Endothelial cell of umbilical vein (primary cell): ENCODE measurements around the gene STAT1. TPM values are rescaled to one million over a fixed set of nuclear protein-coding genes. Genes with fewer than 3 reads are reported as not detected.

Source experiments
- BruUV-seq: library from RNA; stranded (reverse); fragments of 400-500 nt; replicated peaks from 2 replicates; lab custom pipeline; 2021; lab: Mats Ljungman, UMichigan
- CTCF ChIA-PET: fragments of 300-600, 350-600 bp; sonication (Branson Sonifier 250); formaldehyde crosslinking; loops from one replicate; lab custom pipeline; 2021; ENCODE audit warnings: antibody characterized with exemption, inconsistent platforms; lab: Charles Lee
- POLR2A ChIA-PET: fragments of 300-600, 350-600 bp; sonication (Branson Sonifier 250); formaldehyde crosslinking; loops from one replicate; lab custom pipeline; 2021; ENCODE audit warnings: antibody characterized with exemption, inconsistent platforms; lab: Charles Lee
- DNase-seq: peaks from one replicate; pipeline ENCODE4 v3.0.0-alpha.2; 2011; ENCODE audit warnings: low read depth, low spot score
- FAIRE-seq: peaks from 2 replicates; lab custom pipeline; 2011; peaks lifted over from hg19 to GRCh38; lab: Jason Lieb, UNC
- H2AFZ ChIP-seq: 2 replicates; pipeline ENCODE4 v1.6.0; 2012; ENCODE audit warnings: low read depth, low read length, control low read depth, inconsistent platforms
- H3K27ac ChIP-seq: 2 replicates; pipeline ENCODE4 v1.5.1; 2011; ENCODE audit warnings: low read depth, mild to moderate bottlenecking, control low read depth, low read length, moderate library complexity; ENCODE audit not compliant: insufficient read depth
- H3K27me3 ChIP-seq, 2 experiments: 2 replicates each; pipeline versions ENCODE4 v1.6.0 to v1.6.1; 2011; ENCODE audit warnings: low read length in 2 of 2, mixed read lengths in 1 of 2; ENCODE audit not compliant: control insufficient read depth in 2 of 2, insufficient read depth in 2 of 2
- H3K36me3 ChIP-seq, 2 experiments: 2 replicates in 1 of 2; 3 replicates in 1 of 2; pipeline ENCODE4 v1.5.1; 2011; ENCODE audit warnings: low read length in 2 of 2, mild to moderate bottlenecking in 1 of 2, moderate library complexity in 1 of 2; ENCODE audit not compliant: control insufficient read depth in 2 of 2, insufficient read depth in 2 of 2; ENCODE audit errors: extremely low read depth in 1 of 2
- H3K4me1 ChIP-seq: 3 replicates; pipeline ENCODE4 v1.5.1; 2011; ENCODE audit warnings: mild to moderate bottlenecking, low read length; ENCODE audit not compliant: control insufficient read depth, insufficient read depth; ENCODE audit errors: extremely low read depth
- H3K4me2 ChIP-seq: 2 replicates; pipeline ENCODE4 v1.6.1; 2011; ENCODE audit warnings: low read length, control low read depth, mixed read lengths; ENCODE audit not compliant: insufficient read depth
- H3K4me3 ChIP-seq, 3 experiments: fragments of 200-600 bp in 1 of 3; sonication (generic), shearing (Covaris generic) in 1 of 3; replicated peaks in 1 of 3; 2 replicates each; pipeline ENCODE4 v1.5.1; 2011 to 2016; ENCODE audit warnings: control low read depth in 3 of 3, low read length in 3 of 3, mild to moderate bottlenecking in 2 of 3, inconsistent platforms in 1 of 3, low read depth in 1 of 3, moderate library complexity in 1 of 3; ENCODE audit not compliant: insufficient read depth in 1 of 3
- H3K79me2 ChIP-seq: 2 replicates; pipeline ENCODE4 v1.6.0; 2012; ENCODE audit warnings: low read length, inconsistent platforms; ENCODE audit not compliant: control insufficient read depth, insufficient read depth
- H3K9ac ChIP-seq: replicated peaks from 2 replicates; pipeline ENCODE3; 2011; ENCODE audit warnings: low read length, control low read depth; ENCODE audit not compliant: insufficient read depth; ENCODE audit errors: extremely low read depth
- H3K9me1 ChIP-seq: replicated peaks from 3 replicates; pipeline ENCODE4 v1.6.0; 2011; ENCODE audit warnings: mild to moderate bottlenecking, low read length; ENCODE audit not compliant: control insufficient read depth, insufficient read depth; ENCODE audit errors: extremely low read depth
- H3K9me3 ChIP-seq: replicated peaks from 2 replicates; pipeline ENCODE4 v1.5.1; 2012; ENCODE audit warnings: low read length, inconsistent platforms; ENCODE audit not compliant: control insufficient read depth, insufficient read depth
- H4K20me1 ChIP-seq: replicated peaks from 2 replicates; pipeline ENCODE3; 2011; ENCODE audit warnings: mild to moderate bottlenecking, low read length; ENCODE audit not compliant: control insufficient read depth, insufficient read depth; ENCODE audit errors: extremely low read depth
- EZH2 ChIP-seq: IDR thresholded peaks from 2 replicates; pipeline ENCODE4 v1.6.1; 2012; ENCODE audit warnings: borderline replicate concordance, low read depth, mild to moderate bottlenecking, moderate library complexity, low read length, inconsistent platforms; ENCODE audit not compliant: severe bottlenecking
- FOS ChIP-seq: IDR thresholded peaks from 2 replicates; pipeline ENCODE4 v1.6.1; 2011; ENCODE audit warnings: mild to moderate bottlenecking, low read length, moderate library complexity, borderline replicate concordance; ENCODE audit not compliant: insufficient read depth
- GATA2 ChIP-seq: IDR thresholded peaks from 2 replicates; pipeline ENCODE4 v1.7.0; 2011; ENCODE audit warnings: low read depth, mild to moderate bottlenecking, moderate library complexity, mixed read lengths, low read length; ENCODE audit not compliant: insufficient read length, insufficient read depth
- POLR2AphosphoS5 ChIP-seq: IDR thresholded peaks from 2 replicates; pipeline ENCODE4 v1.6.1; 2012; ENCODE audit warnings: low read depth, mild to moderate bottlenecking, control low read depth, low read length, moderate library complexity; ENCODE audit not compliant: insufficient read depth
- dilution Hi-C: fragments of 300-500 bp; cut with MboI; formaldehyde crosslinking; loops from one replicate; pipeline ENCODE4 v1.15.0; 2019; ENCODE audit warnings: low sequenced_read_pairs; ENCODE audit not compliant: extremely low pct_ligation_motif_present
- intact Hi-C: fragments of 100-400 bp; cut with micrococcal nuclease; formaldehyde crosslinking; loops from one replicate; pipeline ENCODE4 v1.10.0; 2022
- polyA plus RNA-seq, 4 experiments: library from polyadenylated mRNA; depleted of rRNA in 3 of 4; stranded (reverse) in 3 of 4; unstranded in 1 of 4; fragments of >200 nt; gene quantifications; 2 replicates each; pipeline versions ENCODE4 v1.2.1 to v1.2.3, GENCODE V29; 2011 to 2012; ENCODE audit warnings: missing spikeins in 1 of 4
- total RNA-seq: library from RNA; stranded (reverse); gene quantifications from 2 replicates; pipeline ENCODE4 v1.2.3, GENCODE V29; 2021
- TF ChIP-seq, protein P1 (sequence below), 2 donors: IDR thresholded peaks; 1 replicate in 1 of 2; 2 replicates in 1 of 2; pipeline ENCODE4 v1.5.1; 2011; ENCODE audit warnings: low read length in 2 of 2, mild to moderate bottlenecking in 2 of 2, moderate library complexity in 2 of 2, control low read depth in 1 of 2, inconsistent platforms in 1 of 2, low read depth in 1 of 2; ENCODE audit not compliant: insufficient read depth in 1 of 2; ENCODE audit errors: extremely low read depth in 1 of 2

The STAT1 gene
- total and polyA plus RNA-seq, 2 donors (not counting 3 experiments of a cell fraction or from before 2014, with no cell fraction given) = 64.2 to 67.6 TPM

DNA sequence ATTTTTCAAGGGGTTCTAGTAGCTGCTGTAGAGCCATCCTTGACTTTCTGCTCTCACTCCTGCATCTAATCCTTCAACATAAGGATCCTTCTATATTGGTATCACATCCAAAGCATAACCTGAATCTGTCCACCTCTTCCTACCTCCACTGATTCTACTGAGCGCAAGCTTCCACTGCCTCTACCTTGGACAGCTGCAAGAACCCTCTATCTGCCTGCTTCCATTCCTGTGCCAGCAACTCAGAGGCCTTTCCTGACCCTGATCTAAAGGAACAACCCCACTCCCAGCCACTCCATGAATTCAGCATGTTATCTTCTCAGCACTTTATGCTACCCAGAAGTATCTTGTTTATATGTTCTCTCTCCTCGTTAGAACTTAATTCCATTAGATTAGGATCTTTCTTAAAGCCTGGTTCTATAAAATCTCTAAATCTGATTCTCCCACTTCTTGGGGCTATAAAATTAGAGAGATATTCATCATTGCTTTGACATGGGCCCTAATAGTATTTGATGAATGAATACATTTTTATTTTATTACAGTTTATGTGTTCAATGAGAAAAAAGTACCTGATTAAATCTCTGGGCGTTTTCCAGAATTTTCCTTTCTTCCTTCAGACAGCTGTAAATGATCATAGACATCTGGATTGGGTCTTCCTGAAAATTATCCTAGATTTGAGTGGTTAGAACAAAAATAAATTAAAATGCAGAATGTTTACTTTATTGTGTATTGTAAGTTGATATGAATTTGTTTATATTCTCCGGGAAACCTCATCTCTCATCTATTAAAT, 6.8 kb downstream of the STAT1 start:
- no peak overlapping the region for H3K4me3 ChIP-seq
- dilution Hi-C loops = no loop called here
- TF ChIP-seq, protein P1, sequence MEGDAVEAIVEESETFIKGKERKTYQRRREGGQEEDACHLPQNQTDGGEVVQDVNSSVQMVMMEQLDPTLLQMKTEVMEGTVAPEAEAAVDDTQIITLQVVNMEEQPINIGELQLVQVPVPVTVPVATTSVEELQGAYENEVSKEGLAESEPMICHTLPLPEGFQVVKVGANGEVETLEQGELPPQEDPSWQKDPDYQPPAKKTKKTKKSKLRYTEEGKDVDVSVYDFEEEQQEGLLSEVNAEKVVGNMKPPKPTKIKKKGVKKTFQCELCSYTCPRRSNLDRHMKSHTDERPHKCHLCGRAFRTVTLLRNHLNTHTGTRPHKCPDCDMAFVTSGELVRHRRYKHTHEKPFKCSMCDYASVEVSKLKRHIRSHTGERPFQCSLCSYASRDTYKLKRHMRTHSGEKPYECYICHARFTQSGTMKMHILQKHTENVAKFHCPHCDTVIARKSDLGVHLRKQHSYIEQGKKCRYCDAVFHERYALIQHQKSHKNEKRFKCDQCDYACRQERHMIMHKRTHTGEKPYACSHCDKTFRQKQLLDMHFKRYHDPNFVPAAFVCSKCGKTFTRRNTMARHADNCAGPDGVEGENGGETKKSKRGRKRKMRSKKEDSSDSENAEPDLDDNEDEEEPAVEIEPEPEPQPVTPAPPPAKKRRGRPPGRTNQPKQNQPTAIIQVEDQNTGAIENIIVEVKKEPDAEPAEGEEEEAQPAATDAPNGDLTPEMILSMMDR (IDR thresholded peaks at IDR 0.05; ENCODE audit: extremely low read depth in 1 of 2, insufficient read depth in 1 of 2, low read depth in 1 of 2, low read length in 2 of 2) = no peak
- no peak for TF ChIP-seq FOS
- TF ChIP-seq GATA2 = no peak
- no peak for TF ChIP-seq POLR2AphosphoS5
- no peak for TF ChIP-seq EZH2
- intact Hi-C loops = no loop called here
- no peaks in the 10 kb centered on the region for H3K9me3 ChIP-seq
- H3K9me1 ChIP-seq = no peaks in the 10 kb centered on the region
- POLR2A ChIA-PET = no interaction called here
- no peak overlapping the region for H3K4me2 ChIP-seq
- CTCF ChIA-PET = interaction anchor here (1.1 kb wide), 1 partner anchor 157 kb away, joined by 4 read pairs; no protein-coding TSS in a partner anchor
- no peak overlapping the region for H3K27ac ChIP-seq
- FAIRE-seq (no peak), DNase-seq (no peak)
- peaks cover 8% of the 10 kb centered on the region for H3K79me2 ChIP-seq
- BruUV-seq = no TSS peak
- H3K36me3 ChIP-seq = peaks cover 27 to 40% of the 10 kb centered on the region in 2 experiments
- no peak overlapping the region for H3K9ac ChIP-seq
- no peaks in the 10 kb centered on the region for H3K4me1 ChIP-seq
- H4K20me1 ChIP-seq = no peaks in the 10 kb centered on the region
- no peak overlapping the region for H2AFZ ChIP-seq
- H3K27me3 ChIP-seq = no peaks in the 10 kb centered on the region
